SK-N-SH (cell line): Measurements from ENCODE around the gene FAM184A. TPM values are rescaled to one million over a fixed set of nuclear protein-coding genes. Genes with fewer than 3 reads are reported as not detected.

Source experiments
- CTCF ChIA-PET: fragments of 300-600, 350-600 bp; formaldehyde crosslinking; extraction: SDS; loops from one replicate; lab custom pipeline; 2021; lab: Yijun Ruan, JAX
- POLR2A ChIA-PET: fragments of 350-600 bp; sonication (Branson Sonifier 250); formaldehyde crosslinking; extraction: SDS; loops from one replicate; lab custom pipeline; 2020; ENCODE audit warnings: antibody characterized with exemption, inconsistent platforms; lab: Yijun Ruan, JAX
- DNase-seq: peaks from one replicate; pipeline ENCODE4 v3.0.0; 2012
- H2AFZ ChIP-seq: fragments of 200-600 bp; sonication (generic); 2 replicates; pipeline ENCODE4 v1.8.1; 2016; ENCODE audit warnings: antibody characterized with exemption, mild to moderate bottlenecking, low read depth
- H3F3A ChIP-seq: fragments of 200-600 bp; sonication (generic); replicated peaks from 2 replicates; pipeline ENCODE3; 2016; ENCODE audit warnings: antibody characterized with exemption, mild to moderate bottlenecking; ENCODE audit not compliant: insufficient read depth
- H3K27ac ChIP-seq, 2 experiments: fragments of 200-500 bp in 1 of 2; fragments of 200-600 bp in 1 of 2; sonication (Bioruptor generic) in 1 of 2; sonication (generic), shearing (Covaris generic) in 1 of 2; 2 replicates each; pipeline versions ENCODE4 v1.5.1 to v1.6.1; 2014 to 2016; ENCODE audit warnings: low read depth in 2 of 2, inconsistent platforms in 1 of 2, low read length in 1 of 2, mild to moderate bottlenecking in 1 of 2, mixed read lengths in 1 of 2
- H3K27me3 ChIP-seq: fragments of 200-600 bp; sonication (generic), shearing (Covaris generic); 2 replicates; pipeline ENCODE4 v1.6.1; 2016; ENCODE audit warnings: mixed run types; ENCODE audit not compliant: insufficient read depth
- H3K36me3 ChIP-seq, 2 experiments: fragments of 200-500 bp in 1 of 2; fragments of 200-600 bp in 1 of 2; sonication (Bioruptor generic) in 1 of 2; sonication (generic) in 1 of 2; replicated peaks in 1 of 2; 2 replicates each; pipeline versions ENCODE3 to v1.5.1; 2014 to 2016; ENCODE audit warnings: low read length in 1 of 2, mild to moderate bottlenecking in 1 of 2; ENCODE audit not compliant: insufficient read depth in 2 of 2, control insufficient read depth in 1 of 2
- H3K4me1 ChIP-seq, 2 experiments: fragments of 200-500 bp in 1 of 2; fragments of 200-600 bp in 1 of 2; sonication (Bioruptor generic) in 1 of 2; sonication (generic), shearing (Covaris generic) in 1 of 2; 2 replicates each; pipeline versions ENCODE4 v1.5.1 to v1.6.1; 2014 to 2016; ENCODE audit warnings: low read depth in 1 of 2, low read length in 1 of 2, mixed run types in 1 of 2; ENCODE audit not compliant: insufficient read depth in 2 of 2, control insufficient read depth in 1 of 2
- H3K4me2 ChIP-seq: fragments of 200-600 bp; sonication (generic), shearing (Covaris generic); 2 replicates; pipeline ENCODE4 v1.6.1; 2017; ENCODE audit warnings: mixed run types
- H3K4me3 ChIP-seq, 2 experiments: fragments of 200-500 bp in 1 of 2; fragments of 200-600 bp in 1 of 2; sonication (Bioruptor generic) in 1 of 2; sonication (generic), shearing (Covaris generic) in 1 of 2; 2 replicates each; pipeline versions ENCODE4 v1.5.1 to v1.8.1; 2014 to 2016; ENCODE audit warnings: low read depth in 2 of 2, inconsistent platforms in 1 of 2, low read length in 1 of 2, mild to moderate bottlenecking in 1 of 2, mixed read lengths in 1 of 2, moderate library complexity in 1 of 2
- H3K79me2 ChIP-seq: fragments of 200-600 bp; sonication (generic); 2 replicates; pipeline ENCODE4 v1.8.1; 2017; ENCODE audit warnings: mild to moderate bottlenecking; ENCODE audit not compliant: insufficient read depth
- H3K9ac ChIP-seq: fragments of 200-600 bp; sonication (generic); 2 replicates; pipeline ENCODE4 v1.6.1; 2017; ENCODE audit warnings: mixed run types
- H3K9me2 ChIP-seq: fragments of 200-600 bp; sonication (generic); 2 replicates; pipeline ENCODE4 v1.6.1; 2017; ENCODE audit warnings: mixed run types
- H3K9me3 ChIP-seq: fragments of 200-600 bp; sonication (generic); 2 replicates; pipeline ENCODE4 v1.6.1; 2017; ENCODE audit warnings: mixed run types, mild to moderate bottlenecking, moderate library complexity
- H4K20me1 ChIP-seq: fragments of 200-600 bp; sonication (generic); 2 replicates; pipeline ENCODE4 v1.6.1; 2017; ENCODE audit warnings: mild to moderate bottlenecking, mixed run types; ENCODE audit not compliant: insufficient read depth
- CHD2 ChIP-seq: fragments of 150-350 bp; IDR thresholded peaks from 2 replicates; pipeline ENCODE4 v1.6.1; 2018; ENCODE audit warnings: low read length; ENCODE audit not compliant: partially characterized antibody
- FOSL2 ChIP-seq: IDR thresholded peaks from 2 replicates; pipeline ENCODE4 v1.4.0; 2012; ENCODE audit warnings: low read depth, mild to moderate bottlenecking, moderate library complexity, borderline replicate concordance
- FOXJ3 ChIP-seq: sonication (generic); formaldehyde crosslinking; IDR thresholded peaks from 2 replicates; pipeline ENCODE4 v1.5.1; 2020; ENCODE audit warnings: mild to moderate bottlenecking, missing genetic modification reagents
- FOXM1 ChIP-seq: IDR thresholded peaks from 2 replicates; pipeline ENCODE4 v1.4.0; 2012; ENCODE audit warnings: low read depth, mild to moderate bottlenecking
- JUND ChIP-seq: IDR thresholded peaks from 2 replicates; pipeline ENCODE4 v1.4.0; 2012
- MEF2A ChIP-seq: IDR thresholded peaks from 2 replicates; pipeline ENCODE4 v1.4.0; 2012; ENCODE audit warnings: low read depth, borderline replicate concordance
- MXI1 ChIP-seq: IDR thresholded peaks from 2 replicates; pipeline ENCODE4 v1.6.1; 2012; ENCODE audit warnings: mild to moderate bottlenecking, low read depth, low read length, improper control_type of control experiment
- NFIC ChIP-seq: IDR thresholded peaks from 2 replicates; pipeline ENCODE4 v1.4.0; 2012; ENCODE audit warnings: borderline replicate concordance
- NRF1 ChIP-seq: IDR thresholded peaks from 2 replicates; pipeline ENCODE4 v1.6.1; 2012; ENCODE audit warnings: low read depth, mild to moderate bottlenecking, low read length
- POLR2AphosphoS5 ChIP-seq: IDR thresholded peaks from 2 replicates; pipeline ENCODE4 v1.6.1; 2012; ENCODE audit warnings: low read depth, low read length
- RAD21 ChIP-seq: IDR thresholded peaks from 2 replicates; pipeline ENCODE4 v1.6.1; 2012; ENCODE audit warnings: mild to moderate bottlenecking, low read length
- RXRA ChIP-seq: IDR thresholded peaks from 2 replicates; pipeline ENCODE4 v1.4.0; 2012; ENCODE audit warnings: low read depth, mild to moderate bottlenecking, borderline replicate concordance
- SIN3A ChIP-seq: IDR thresholded peaks from 2 replicates; pipeline ENCODE4 v1.6.1; 2012; ENCODE audit warnings: low read depth, mild to moderate bottlenecking, low read length, moderate library complexity, borderline replicate concordance
- SMC3 ChIP-seq: IDR thresholded peaks from 2 replicates; pipeline ENCODE4 v1.6.1; 2012; ENCODE audit warnings: low read depth, low read length, improper control_type of control experiment
- TCF12 ChIP-seq: IDR thresholded peaks from 2 replicates; pipeline ENCODE4 v1.4.0; 2012
- WGBS: methylation state at CpG from one replicate; pipeline ENCODE4 v1.1.6; 2017; ENCODE audit warnings: low lambda C conversion rate; 5-methylcytosine and 5-hydroxymethylcytosine counted together
- polyA plus RNA-seq, 3 experiments: library from polyadenylated mRNA; depleted of rRNA; stranded (reverse); fragments of >200 nt; gene quantifications; 2 replicates each; pipeline ENCODE4 v1.2.3, GENCODE V29; 2012
- TF ChIP-seq, protein P1 (sequence below): IDR thresholded peaks from 2 replicates; pipeline ENCODE4 v1.4.0; 2012; ENCODE audit warnings: low read depth
- TF ChIP-seq, protein P2 (sequence below): IDR thresholded peaks from 2 replicates; pipeline ENCODE4 v1.6.1; 2012; ENCODE audit warnings: mild to moderate bottlenecking, low read depth, low read length, moderate library complexity
- TF ChIP-seq, protein P3 (sequence below): fragments of 200-600 bp; sonication (generic); IDR thresholded peaks from 2 replicates; pipeline ENCODE4 v1.6.1; 2017; ENCODE audit warnings: antibody characterized with exemption, mild to moderate bottlenecking, moderate library complexity

FAM184A gene
- polyA plus RNA-seq, 1 of the 3 experiments (the other 2 are of a cell fraction), result 0.38 TPM

DNA sequence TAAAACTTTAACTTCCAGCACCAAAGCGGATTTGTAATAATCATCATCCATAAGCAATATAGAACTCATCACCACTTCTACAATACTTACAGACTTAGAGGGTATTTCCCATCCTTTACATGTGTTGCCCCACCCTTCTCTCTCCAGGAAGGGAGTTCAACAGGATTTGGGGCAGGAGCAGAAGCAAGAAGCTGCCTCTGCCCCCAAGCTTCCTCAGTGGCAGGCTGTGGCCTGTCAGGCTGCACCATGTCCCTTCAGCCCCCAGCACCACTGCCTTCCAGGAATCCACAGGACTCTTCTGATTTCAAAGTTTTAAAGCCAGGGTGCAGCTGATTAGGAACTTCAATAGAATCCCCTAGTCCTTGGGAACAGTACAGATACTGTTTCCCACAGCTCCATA, 106.8 kb downstream of the FAM184A start:
- Histone ChIP-seq H3K4me2 (no peak overlapping the region), H4K20me1 (no peaks in the 10 kb centered on the region), H3K4me3 (no peak overlapping the region), H3K9me3 (no peaks in the 10 kb centered on the region), H3K4me1 (no peaks in the 10 kb centered on the region), H3K9me2 (no peaks in the 10 kb centered on the region), H3F3A (no peaks in the 10 kb centered on the region), H3K27me3 (no peaks in the 10 kb centered on the region), H3K79me2 (no peaks in the 10 kb centered on the region), H3K9ac (no peak overlapping the region), H3K27ac (no peak overlapping the region), H2AFZ (no peak overlapping the region), H3K36me3 (no peaks in the 10 kb centered on the region)
- DNase-seq, result no peak
- TF ChIP-seq JUND, result no peak
- no peak for TF ChIP-seq TCF12
- TF ChIP-seq FOXJ3 (CRISPR knock-in tag), result no peak
- no peak for TF ChIP-seq SIN3A
- no peak for TF ChIP-seq CHD2
- no peak for TF ChIP-seq SMC3
- no peak for TF ChIP-seq NFIC
- no peak for TF ChIP-seq RXRA
- no peak for TF ChIP-seq POLR2AphosphoS5
- TF ChIP-seq FOSL2, result no peak
- TF ChIP-seq FOXM1, result no peak
- 97% methylated on average over 1 of the region's 1 CpG for WGBS
- ChIA-PET CTCF (interaction anchor here (0.8 to 8.2 kb wide), 4 partner anchors 9 to 158 kb away, joined by 4 to 74 read pairs (median 4); no protein-coding TSS in a partner anchor), POLR2A (no interaction called here)

DNA sequence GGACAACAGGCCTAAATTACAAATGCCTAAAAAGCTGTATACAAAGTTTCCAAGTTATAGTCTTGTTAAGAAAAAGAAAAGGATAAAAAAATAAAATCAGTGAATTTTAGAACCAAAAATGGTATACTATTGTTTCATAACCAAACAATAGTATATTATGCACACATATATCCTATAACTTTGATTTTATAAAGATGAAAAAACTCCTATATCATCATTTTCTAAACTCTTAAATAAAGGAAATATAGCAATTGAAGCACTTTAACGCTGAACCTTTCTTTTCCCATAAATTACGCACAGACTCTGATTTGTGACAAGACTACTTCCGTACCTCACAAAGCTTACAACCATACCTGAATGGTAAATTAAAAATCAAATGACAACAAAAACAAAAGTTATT, 107.6 kb downstream of the FAM184A start:
- no peak overlapping the region for H3K4me2 ChIP-seq
- H3K36me3 ChIP-seq, result no peaks in the 10 kb centered on the region
- no peaks in the 10 kb centered on the region for H3K9me2 ChIP-seq
- H3K9me3 ChIP-seq, result no peaks in the 10 kb centered on the region
- no peaks in the 10 kb centered on the region for H4K20me1 ChIP-seq
- POLR2A ChIA-PET, result no interaction called here
- H3F3A ChIP-seq, result no peaks in the 10 kb centered on the region
- H3K4me3 ChIP-seq, result no peak overlapping the region
- H3K79me2 ChIP-seq, result no peaks in the 10 kb centered on the region
- TF ChIP-seq RAD21 (no peak), NFIC (no peak), MEF2A (no peak), POLR2AphosphoS5 (no peak), JUND (no peak), NRF1 (no peak), MXI1 (no peak), FOXJ3 (CRISPR knock-in tag) (no peak)
- TF ChIP-seq, protein P1, sequence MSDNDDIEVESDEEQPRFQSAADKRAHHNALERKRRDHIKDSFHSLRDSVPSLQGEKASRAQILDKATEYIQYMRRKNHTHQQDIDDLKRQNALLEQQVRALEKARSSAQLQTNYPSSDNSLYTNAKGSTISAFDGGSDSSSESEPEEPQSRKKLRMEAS, result no peak
- TF ChIP-seq, protein P2, sequence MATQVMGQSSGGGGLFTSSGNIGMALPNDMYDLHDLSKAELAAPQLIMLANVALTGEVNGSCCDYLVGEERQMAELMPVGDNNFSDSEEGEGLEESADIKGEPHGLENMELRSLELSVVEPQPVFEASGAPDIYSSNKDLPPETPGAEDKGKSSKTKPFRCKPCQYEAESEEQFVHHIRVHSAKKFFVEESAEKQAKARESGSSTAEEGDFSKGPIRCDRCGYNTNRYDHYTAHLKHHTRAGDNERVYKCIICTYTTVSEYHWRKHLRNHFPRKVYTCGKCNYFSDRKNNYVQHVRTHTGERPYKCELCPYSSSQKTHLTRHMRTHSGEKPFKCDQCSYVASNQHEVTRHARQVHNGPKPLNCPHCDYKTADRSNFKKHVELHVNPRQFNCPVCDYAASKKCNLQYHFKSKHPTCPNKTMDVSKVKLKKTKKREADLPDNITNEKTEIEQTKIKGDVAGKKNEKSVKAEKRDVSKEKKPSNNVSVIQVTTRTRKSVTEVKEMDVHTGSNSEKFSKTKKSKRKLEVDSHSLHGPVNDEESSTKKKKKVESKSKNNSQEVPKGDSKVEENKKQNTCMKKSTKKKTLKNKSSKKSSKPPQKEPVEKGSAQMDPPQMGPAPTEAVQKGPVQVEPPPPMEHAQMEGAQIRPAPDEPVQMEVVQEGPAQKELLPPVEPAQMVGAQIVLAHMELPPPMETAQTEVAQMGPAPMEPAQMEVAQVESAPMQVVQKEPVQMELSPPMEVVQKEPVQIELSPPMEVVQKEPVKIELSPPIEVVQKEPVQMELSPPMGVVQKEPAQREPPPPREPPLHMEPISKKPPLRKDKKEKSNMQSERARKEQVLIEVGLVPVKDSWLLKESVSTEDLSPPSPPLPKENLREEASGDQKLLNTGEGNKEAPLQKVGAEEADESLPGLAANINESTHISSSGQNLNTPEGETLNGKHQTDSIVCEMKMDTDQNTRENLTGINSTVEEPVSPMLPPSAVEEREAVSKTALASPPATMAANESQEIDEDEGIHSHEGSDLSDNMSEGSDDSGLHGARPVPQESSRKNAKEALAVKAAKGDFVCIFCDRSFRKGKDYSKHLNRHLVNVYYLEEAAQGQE, result no peak
- TF ChIP-seq, protein P3, sequence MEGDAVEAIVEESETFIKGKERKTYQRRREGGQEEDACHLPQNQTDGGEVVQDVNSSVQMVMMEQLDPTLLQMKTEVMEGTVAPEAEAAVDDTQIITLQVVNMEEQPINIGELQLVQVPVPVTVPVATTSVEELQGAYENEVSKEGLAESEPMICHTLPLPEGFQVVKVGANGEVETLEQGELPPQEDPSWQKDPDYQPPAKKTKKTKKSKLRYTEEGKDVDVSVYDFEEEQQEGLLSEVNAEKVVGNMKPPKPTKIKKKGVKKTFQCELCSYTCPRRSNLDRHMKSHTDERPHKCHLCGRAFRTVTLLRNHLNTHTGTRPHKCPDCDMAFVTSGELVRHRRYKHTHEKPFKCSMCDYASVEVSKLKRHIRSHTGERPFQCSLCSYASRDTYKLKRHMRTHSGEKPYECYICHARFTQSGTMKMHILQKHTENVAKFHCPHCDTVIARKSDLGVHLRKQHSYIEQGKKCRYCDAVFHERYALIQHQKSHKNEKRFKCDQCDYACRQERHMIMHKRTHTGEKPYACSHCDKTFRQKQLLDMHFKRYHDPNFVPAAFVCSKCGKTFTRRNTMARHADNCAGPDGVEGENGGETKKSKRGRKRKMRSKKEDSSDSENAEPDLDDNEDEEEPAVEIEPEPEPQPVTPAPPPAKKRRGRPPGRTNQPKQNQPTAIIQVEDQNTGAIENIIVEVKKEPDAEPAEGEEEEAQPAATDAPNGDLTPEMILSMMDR, result no peak
- no peak for DNase-seq
- H3K9ac ChIP-seq, result no peak overlapping the region
- WGBS, result 92% methylated on average over 3 of the region's 3 CpGs
- CTCF ChIA-PET, result interaction anchor here (1.1 to 8.2 kb wide), 2 partner anchors 107 to 140 kb away, joined by 3 to 74 read pairs; no protein-coding TSS in a partner anchor
- no peak overlapping the region for H2AFZ ChIP-seq
- H3K27me3 ChIP-seq, result no peaks in the 10 kb centered on the region
- no peak overlapping the region for H3K27ac ChIP-seq
- H3K4me1 ChIP-seq, result no peaks in the 10 kb centered on the region
